COLO829 (cell line): ENCODE measurements around the gene VEGFD.
A peak's percentile ranks its signal among the peaks of the same experiment; 100 is the strongest.

Experiments
- DNase-seq: peaks from one replicate; pipeline ENCODE4 v3.0.0; 2012; ENCODE audit warnings: low spot score

VEGFD gene, protein sequence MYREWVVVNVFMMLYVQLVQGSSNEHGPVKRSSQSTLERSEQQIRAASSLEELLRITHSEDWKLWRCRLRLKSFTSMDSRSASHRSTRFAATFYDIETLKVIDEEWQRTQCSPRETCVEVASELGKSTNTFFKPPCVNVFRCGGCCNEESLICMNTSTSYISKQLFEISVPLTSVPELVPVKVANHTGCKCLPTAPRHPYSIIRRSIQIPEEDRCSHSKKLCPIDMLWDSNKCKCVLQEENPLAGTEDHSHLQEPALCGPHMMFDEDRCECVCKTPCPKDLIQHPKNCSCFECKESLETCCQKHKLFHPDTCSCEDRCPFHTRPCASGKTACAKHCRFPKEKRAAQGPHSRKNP

DNA sequence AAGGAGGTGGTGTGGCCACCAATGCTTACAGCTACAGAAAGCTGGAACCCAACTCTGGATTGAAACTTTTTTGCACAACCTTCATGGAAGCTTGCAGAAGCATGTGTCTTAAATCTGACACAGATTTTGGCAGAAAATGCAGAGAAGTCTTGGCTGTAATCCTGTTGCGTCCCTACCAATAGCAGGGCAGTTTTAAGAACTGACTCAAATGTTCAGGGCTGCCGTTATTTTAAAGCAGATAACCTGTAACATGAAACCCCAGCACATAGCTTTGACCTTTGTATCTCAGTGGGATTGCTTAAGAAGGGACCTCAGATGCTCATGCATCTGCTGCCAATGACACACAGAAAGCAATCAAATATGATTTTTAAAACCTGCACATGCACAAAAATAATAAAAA lies at the start of gene VEGFD:
Gene VEGFD, minus strand, starts transcription at position 110 of the 400 bp plus-strand sequence. CDS start 467 bp downstream, outside the sequence.
- DNase-seq, result no peak

DNA sequence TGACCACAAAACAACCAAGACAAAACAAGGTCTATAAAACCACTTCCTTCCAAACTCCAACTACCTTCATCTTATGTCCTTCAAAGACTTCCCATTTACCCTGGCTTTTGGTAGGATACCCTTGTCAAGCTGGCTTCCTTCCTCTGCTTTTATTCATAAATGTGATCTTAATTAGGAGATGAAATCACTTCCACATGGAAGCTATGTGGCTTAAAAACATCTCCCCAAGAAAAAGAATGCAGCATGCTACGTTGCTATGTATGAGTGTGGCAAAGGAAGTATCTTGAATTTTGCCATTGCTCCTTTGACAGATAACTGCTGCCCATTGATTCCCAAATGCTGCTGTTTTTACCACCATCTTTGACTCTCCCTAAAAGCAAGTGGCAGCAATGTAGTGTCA lies 46.4 kb upstream of the VEGFD start:
- DNase-seq, result no peak

DNA sequence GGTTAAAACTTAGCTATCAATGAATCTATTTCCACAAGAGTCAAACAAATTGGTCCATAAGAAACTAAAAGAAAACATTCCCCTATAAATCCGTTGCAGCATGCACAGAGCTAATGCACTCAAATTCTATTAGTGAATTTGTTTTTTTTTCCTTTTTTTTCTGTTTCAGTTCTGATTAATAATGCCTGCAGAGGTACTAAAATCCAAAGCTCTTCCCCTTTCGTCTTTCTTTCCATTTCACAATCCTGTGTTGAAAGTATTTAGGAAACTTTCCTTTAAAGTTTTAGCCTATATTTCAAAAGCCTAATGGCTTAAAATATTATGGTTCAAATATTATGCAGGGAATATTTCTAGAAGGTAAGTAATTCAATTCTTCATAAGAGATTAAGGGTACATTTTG lies 45.9 kb upstream of the VEGFD start:
- DNase-seq, result no peak

- no peak for DNase-seq
These were observed 40.8 kb upstream of the VEGFD start for GRCh38 chrX:15425024-15425423.

GRCh38 chrX:15418707-15419181 lies 34.5 kb upstream of the VEGFD start:
- no peak for DNase-seq

GRCh38 chrX:15418041-15418706 lies 34.0 kb upstream of the VEGFD start:
- no peak for DNase-seq

GRCh38 chrX:15416133-15416993 lies 32.1 kb upstream of the VEGFD start:
- no peak for DNase-seq

GRCh38 chrX:15413101-15413500 lies 28.9 kb upstream of the VEGFD start:
- no peak for DNase-seq

- DNase-seq, result no peak
These were observed 26.7 kb upstream of the VEGFD start for GRCh38 chrX:15410947-15411346.

GRCh38 chrX:15410430-15410829 lies 26.2 kb upstream of the VEGFD start:
- DNase-seq, result no peak

DNA sequence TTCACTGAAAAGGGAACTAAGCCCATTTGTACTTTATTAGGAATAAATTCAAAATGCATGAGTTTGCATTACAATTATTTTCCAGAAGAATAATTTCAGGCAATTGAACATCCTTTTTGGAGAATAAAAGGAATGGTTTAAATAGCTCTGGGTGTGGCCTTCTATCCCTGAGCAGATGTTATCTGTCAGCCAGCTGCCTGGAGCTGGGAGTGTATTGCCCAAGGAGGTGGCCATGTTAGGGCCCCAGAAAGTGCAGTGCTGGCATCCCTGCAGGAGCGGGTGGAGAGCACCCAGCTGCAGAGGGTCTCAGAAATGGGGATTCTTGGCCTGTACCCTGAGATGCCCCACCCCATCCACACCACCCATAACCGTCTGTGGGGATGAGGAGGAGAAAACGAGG lies 21.6 kb upstream of the VEGFD start:
- DNase-seq, result no peak

DNA sequence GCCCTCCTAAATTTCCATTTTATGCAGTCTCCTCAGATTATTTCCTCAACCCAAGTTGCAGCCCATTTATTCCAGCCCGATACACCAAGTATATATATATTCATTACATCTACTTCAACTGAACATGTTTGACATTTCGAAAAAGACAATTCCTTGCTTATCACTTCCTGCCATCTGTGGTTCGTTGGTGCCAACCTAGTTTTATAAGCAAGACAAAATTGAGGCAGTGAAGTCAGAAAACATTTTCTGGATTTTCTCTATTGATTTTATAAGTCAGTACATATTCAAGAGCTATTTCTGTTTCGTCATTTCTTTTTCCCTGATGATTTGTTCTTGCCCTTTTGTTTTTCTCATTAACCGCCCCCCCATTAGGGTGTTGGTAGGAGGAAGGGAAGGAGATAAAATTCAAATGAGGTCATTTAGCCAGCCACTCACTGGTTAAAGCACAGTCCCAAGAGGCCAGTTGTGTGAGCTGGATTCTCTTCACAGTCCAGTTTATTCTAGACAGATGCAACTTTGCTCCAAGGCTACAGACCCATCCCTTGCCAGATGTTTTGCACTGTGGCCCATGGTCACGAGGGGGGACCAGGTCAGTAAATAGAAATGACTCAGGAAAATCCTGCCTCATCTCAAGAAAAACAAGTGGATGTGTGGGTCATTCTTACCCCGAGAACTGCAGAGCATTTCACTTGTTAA lies 20.3 kb upstream of the VEGFD start:
- DNase-seq, result no peak

DNA sequence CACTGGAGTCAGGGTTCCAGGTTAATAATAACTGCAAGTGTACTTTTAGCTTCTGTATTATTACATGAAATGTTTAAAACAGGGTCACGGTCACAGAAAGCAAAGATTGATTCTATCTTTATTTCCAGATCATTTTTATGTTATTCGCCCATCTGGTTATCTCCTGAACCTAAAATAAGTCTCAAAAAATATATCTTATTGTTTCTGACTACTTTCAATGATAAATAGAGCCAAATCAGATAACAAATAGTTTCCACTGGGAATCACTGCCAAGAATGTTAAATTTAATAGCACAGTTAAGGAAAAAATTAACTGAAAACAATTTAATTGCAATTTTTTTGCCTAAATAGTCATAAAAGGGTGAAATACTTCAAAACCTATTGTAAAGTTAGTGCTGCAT lies 17.2 kb upstream of the VEGFD start:
- no peak for DNase-seq

DNA sequence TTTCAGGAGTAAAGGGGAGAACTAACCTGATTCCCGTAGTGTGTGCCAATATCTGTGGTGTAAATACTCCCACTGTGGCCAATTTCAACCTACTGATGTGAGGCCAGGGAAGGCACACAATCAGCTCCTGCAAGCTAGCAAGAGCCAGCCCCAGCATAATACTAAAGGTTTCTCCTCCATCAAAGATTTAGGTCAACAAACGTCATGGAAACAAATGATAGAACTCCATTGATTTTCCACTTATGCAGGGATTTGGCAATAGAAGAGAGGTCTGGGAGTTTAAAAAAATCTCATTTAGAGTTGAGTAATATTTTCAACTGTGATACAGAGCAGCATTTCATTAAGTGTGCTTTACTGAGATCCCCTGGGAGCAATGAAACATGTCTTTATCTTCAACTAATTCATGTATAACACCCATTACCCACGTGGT lies 15.8 kb upstream of the VEGFD start:
- peak; percentile 8 for DNase-seq

DNA sequence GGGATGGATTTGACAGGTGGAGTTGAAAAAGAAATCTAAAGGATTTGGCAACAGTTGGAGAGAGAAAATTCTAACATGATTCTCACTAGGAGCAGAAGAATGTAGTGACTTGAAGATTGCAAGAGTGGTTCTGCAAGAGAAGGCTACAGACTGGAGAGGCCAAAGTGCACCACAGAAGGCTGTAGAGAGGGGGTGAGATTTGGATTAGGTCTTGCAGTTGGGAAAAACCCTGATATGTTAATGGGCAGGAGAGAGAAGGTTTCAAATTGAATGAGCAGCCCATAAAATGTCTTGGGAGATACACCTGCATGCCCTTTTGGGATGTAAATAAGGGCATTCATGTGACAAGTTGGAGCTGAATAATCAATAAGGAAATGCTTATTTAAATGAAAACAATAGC lies 14.7 kb upstream of the VEGFD start:
- no peak for DNase-seq

- DNase-seq, result no peak
These were observed 11.6 kb upstream of the VEGFD start for GRCh38 chrX:15395789-15396188.

DNA sequence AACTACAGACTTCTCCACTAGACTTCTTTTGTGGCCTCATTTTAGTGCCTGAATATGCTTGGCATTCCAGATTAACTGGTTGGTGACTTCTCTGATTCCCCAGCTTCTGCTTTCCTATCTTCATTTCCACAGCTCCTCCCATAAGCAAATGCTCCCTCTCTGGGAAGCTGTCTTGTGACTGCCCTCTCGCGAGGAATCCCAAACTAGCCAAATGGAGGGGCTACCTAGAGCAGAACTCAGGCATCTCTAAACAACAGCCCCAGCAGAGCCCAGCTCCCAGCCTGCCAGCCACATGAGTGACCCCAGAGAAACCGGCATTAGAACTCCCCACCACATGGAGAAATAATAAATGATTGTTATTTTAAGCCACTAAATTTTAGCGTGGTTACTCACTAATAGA lies 7.6 kb upstream of the VEGFD start:
- no peak for DNase-seq

DNA sequence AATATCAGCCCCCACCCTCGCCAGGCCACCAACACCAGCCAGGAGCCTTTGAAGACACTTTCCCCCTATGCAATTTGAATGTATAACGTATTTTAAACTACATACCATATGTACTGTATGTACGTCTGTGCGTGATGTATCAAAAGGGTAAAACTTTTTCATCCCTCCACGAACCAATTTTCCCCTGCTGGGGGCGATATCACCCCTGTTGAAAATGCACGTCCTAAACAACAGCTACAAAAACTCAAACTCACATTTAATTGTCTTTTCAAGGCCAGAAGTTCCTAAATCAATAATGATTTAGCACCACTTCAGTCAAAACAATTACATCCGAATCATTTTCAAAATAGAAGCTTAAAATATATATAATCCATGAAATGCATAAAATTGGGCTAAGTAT lies 1.4 kb downstream of the VEGFD start:
- DNase-seq, result no peak

GRCh38 chrX:15376956-15377355 lies 7.3 kb downstream of the VEGFD start:
- no peak for DNase-seq

DNA sequence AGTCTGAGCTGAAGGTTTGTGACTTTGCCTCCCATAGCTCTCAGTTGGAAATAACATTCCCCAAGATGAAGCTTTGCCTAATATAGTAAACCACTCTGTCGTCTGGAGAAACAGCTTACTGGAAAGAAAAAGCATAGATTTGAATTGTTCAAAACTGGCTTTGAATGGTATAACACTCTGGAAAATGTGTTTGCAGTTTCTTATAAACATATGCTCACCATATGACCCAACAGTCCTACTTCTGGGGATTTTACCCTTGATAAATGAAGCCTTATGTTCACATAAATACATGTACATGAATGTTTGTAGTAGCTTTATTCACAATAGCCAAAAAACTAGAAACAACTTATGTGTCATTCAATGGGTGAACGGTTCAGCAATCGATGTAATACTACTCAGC lies 10.2 kb downstream of the VEGFD start:
- DNase-seq, result no peak

GRCh38 chrX:15366506-15367352 lies 17.5 kb downstream of the VEGFD start:
- no peak for DNase-seq
